H1 (cell line): ENCODE data around the gene STARD3.

Experiments used
- BACH1 ChIP-seq: IDR thresholded peaks from 2 replicates; pipeline ENCODE4 v1.6.1; 2012; ENCODE audit warnings: low read length, improper control_type of control experiment
- JUND ChIP-seq: IDR thresholded peaks from 2 replicates; pipeline ENCODE4 v1.6.1; 2011; ENCODE audit warnings: mild to moderate bottlenecking, improper control_type of control experiment, low read length

DNA sequence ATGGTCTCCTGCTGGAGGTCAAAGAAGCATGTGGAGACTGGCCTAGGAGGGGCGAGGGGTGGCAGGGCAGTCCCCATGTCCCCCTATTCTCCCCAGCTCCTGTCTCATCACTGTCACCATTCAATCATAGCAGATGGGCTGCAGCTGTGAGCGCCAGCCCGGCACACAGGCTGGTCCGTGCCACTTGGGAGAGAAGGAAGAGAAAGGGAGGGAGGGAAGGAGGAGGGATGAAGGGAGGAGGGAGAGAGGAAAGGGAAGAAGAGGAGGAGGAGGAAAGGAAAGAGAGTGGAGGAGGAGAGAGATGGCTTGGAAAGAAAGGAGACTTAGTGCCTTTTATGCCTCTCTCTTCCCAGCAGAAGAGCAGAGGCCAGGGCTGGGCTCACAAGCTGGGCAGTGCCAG, 41.6 kb upstream of the STARD3 start:
- TF ChIP-seq BACH1 (no peak), JUND (no peak)
